Measurements from ENCODE around the gene TJP1. TPM values are rescaled to one million over a fixed set of nuclear protein-coding genes. Genes with fewer than 3 reads are reported as not detected.

Gene TJP1
- polyA plus RNA-seq, 1 donor (not counting 4 experiments of a cell fraction or from before 2014, with no cell fraction given): 54.7 TPM

DNA sequence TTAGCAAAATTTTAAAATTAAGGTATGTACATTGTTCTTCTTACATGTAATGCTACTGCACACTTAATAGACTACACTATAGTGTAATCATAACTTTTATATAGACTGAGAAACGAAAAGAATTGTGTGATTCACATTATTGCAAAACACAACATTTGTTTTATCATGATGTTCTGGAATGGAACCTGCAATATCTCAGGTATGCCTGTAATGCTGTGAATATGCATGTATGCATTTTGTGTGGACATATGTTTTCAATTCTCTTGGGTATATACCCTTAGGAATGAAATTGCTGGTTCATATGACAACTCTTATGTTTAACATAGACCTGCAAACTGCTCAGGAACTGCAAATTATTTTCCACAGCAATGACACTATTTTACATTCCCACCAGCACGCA is 38.6 kb upstream of the TJP1 start:
- DNase-seq (ENCODE audit: low read depth, low spot score): no peak
- peak; percentile 29 for FAIRE-seq
- TF ChIP-seq, protein P1, sequence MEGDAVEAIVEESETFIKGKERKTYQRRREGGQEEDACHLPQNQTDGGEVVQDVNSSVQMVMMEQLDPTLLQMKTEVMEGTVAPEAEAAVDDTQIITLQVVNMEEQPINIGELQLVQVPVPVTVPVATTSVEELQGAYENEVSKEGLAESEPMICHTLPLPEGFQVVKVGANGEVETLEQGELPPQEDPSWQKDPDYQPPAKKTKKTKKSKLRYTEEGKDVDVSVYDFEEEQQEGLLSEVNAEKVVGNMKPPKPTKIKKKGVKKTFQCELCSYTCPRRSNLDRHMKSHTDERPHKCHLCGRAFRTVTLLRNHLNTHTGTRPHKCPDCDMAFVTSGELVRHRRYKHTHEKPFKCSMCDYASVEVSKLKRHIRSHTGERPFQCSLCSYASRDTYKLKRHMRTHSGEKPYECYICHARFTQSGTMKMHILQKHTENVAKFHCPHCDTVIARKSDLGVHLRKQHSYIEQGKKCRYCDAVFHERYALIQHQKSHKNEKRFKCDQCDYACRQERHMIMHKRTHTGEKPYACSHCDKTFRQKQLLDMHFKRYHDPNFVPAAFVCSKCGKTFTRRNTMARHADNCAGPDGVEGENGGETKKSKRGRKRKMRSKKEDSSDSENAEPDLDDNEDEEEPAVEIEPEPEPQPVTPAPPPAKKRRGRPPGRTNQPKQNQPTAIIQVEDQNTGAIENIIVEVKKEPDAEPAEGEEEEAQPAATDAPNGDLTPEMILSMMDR (optimal IDR thresholded peaks at IDR 0.05 in 1 of 3, IDR thresholded peaks at IDR 0.05 in 1 of 3, conservative IDR thresholded peaks at IDR 0.05 in 1 of 3; ENCODE audit: extremely low read depth in 1 of 3, insufficient read depth in 2 of 3, low read length in 3 of 3): no peak
- no peak for TF ChIP-seq EZH2 (IDR thresholded peaks at IDR 0.05; ENCODE audit: low read length)
- H4K20me1 ChIP-seq (ENCODE audit: control insufficient read depth, extremely low read depth, insufficient read depth, low read length): no peaks in the 10 kb centered on the region
- H3K4me1 ChIP-seq (ENCODE audit: control insufficient read depth, extremely low read depth, insufficient read depth, low read length): peaks cover 12% of the 10 kb centered on the region
- H3K4me3 ChIP-seq (ENCODE audit: control insufficient read depth in 2 of 3, extremely low read depth in 1 of 3, insufficient read depth in 2 of 3, low read depth in 1 of 3, low read length in 3 of 3): no peak overlapping the region
- no peaks in the 10 kb centered on the region for H3K9me1 ChIP-seq (ENCODE audit: control insufficient read depth, extremely low read depth, insufficient read depth, low read length)
- H3K79me2 ChIP-seq (ENCODE audit: control insufficient read depth, insufficient read depth, low read length): no peaks in the 10 kb centered on the region
- H3K27me3 ChIP-seq (ENCODE audit: control insufficient read depth, extremely low read depth, insufficient read depth, low read length): no peaks in the 10 kb centered on the region
- H3K4me2 ChIP-seq (ENCODE audit: control insufficient read depth, extremely low read depth, insufficient read depth, low read depth, low read length): no peak overlapping the region
- no peak overlapping the region for H3K27ac ChIP-seq (ENCODE audit: control insufficient read depth, insufficient read depth, low read length)
- H3K9me3 ChIP-seq (ENCODE audit: control insufficient read depth, low read depth, low read length): no peaks in the 10 kb centered on the region
- no peak overlapping the region for H3K9ac ChIP-seq (ENCODE audit: control insufficient read depth, extremely low read depth, insufficient read depth, low read length)
- H2AFZ ChIP-seq (ENCODE audit: control insufficient read depth, low read length): no peak overlapping the region
- dilution Hi-C loops (cut with MboI; ENCODE audit: extremely low pct_ligation_motif_present, low sequenced_read_pairs): no loop called here
- H3K36me3 ChIP-seq (ENCODE audit: control insufficient read depth in 2 of 2, extremely low read depth in 1 of 2, insufficient read depth in 2 of 2, low read length in 2 of 2): no peaks in the 10 kb centered on the region

DNA sequence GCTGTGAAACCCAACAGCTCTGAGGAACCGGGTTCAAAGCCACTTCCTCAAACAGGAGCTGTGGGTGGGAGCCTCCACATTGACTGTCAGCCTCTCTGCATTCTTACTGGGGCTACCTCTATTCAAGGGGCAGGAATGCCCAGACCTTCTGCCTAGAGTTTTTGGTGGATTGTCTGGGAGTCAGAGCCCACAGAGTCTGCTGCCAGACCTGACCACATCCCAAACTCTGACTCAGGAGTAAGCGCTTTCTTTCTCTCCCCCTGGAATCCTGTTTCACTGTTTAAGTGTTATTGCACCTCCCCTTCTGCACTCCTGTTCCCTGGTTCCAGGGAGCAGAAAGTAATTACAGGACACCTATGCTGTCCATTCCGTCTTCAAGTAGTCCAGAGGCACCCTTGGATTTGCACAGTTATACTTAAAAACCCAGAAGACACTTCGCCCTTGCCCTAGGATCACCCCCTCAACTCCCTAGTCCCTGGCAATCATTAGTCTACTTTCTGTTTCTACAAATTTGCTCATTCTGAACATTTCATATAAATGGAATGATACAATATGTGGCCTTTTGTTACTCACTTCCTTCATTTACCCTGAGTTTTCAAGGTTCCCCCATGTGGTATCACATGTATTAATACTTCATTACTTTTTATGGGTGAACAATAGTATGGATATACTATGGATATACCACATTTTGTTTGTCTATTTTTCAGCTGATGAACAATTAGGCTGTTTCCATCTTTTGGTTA is 37.9 kb upstream of the TJP1 start:
- peak overlapping the region; percentile 26 for H3K27ac ChIP-seq (ENCODE audit: control insufficient read depth, insufficient read depth, low read length)
- peaks cover 12% of the 10 kb centered on the region for H3K4me1 ChIP-seq (ENCODE audit: control insufficient read depth, extremely low read depth, insufficient read depth, low read length)
- TF ChIP-seq, protein P1 (optimal IDR thresholded peaks at IDR 0.05 in 1 of 3, IDR thresholded peaks at IDR 0.05 in 1 of 3, conservative IDR thresholded peaks at IDR 0.05 in 1 of 3; ENCODE audit: extremely low read depth in 1 of 3, insufficient read depth in 2 of 3, low read length in 3 of 3): no peak
- TF ChIP-seq EZH2 (IDR thresholded peaks at IDR 0.05; ENCODE audit: low read length): no peak
- H3K36me3 ChIP-seq (ENCODE audit: control insufficient read depth in 2 of 2, extremely low read depth in 1 of 2, insufficient read depth in 2 of 2, low read length in 2 of 2): no peaks in the 10 kb centered on the region
- FAIRE-seq (peak; percentile 70), DNase-seq (ENCODE audit: low read depth, low spot score) (peak; percentile 21)
- no peak overlapping the region for H3K4me3 ChIP-seq (ENCODE audit: control insufficient read depth in 2 of 3, extremely low read depth in 1 of 3, insufficient read depth in 2 of 3, low read depth in 1 of 3, low read length in 3 of 3)
- no peaks in the 10 kb centered on the region for H3K27me3 ChIP-seq (ENCODE audit: control insufficient read depth, extremely low read depth, insufficient read depth, low read length)
- no peaks in the 10 kb centered on the region for H3K9me3 ChIP-seq (ENCODE audit: control insufficient read depth, low read depth, low read length)
- dilution Hi-C loops (cut with MboI; ENCODE audit: extremely low pct_ligation_motif_present, low sequenced_read_pairs): no loop called here
- no peaks in the 10 kb centered on the region for H4K20me1 ChIP-seq (ENCODE audit: control insufficient read depth, extremely low read depth, insufficient read depth, low read length)
- peak overlapping the region; percentile 58 for H3K4me2 ChIP-seq (ENCODE audit: control insufficient read depth, extremely low read depth, insufficient read depth, low read depth, low read length)
- no peak overlapping the region for H3K9ac ChIP-seq (ENCODE audit: control insufficient read depth, extremely low read depth, insufficient read depth, low read length)
- no peaks in the 10 kb centered on the region for H3K9me1 ChIP-seq (ENCODE audit: control insufficient read depth, extremely low read depth, insufficient read depth, low read length)
- no peaks in the 10 kb centered on the region for H3K79me2 ChIP-seq (ENCODE audit: control insufficient read depth, insufficient read depth, low read length)
- H2AFZ ChIP-seq (ENCODE audit: control insufficient read depth, low read length): peak overlapping the region; percentile 75
